A204.1 (cell line): ENCODE data around the gene EXOC8.

Experiments used
- FAIRE-seq: peaks from 2 replicates; lab custom pipeline; 2012; peaks lifted over from hg19 to GRCh38; lab: Jason Lieb, UNC

Gene EXOC8, protein sequence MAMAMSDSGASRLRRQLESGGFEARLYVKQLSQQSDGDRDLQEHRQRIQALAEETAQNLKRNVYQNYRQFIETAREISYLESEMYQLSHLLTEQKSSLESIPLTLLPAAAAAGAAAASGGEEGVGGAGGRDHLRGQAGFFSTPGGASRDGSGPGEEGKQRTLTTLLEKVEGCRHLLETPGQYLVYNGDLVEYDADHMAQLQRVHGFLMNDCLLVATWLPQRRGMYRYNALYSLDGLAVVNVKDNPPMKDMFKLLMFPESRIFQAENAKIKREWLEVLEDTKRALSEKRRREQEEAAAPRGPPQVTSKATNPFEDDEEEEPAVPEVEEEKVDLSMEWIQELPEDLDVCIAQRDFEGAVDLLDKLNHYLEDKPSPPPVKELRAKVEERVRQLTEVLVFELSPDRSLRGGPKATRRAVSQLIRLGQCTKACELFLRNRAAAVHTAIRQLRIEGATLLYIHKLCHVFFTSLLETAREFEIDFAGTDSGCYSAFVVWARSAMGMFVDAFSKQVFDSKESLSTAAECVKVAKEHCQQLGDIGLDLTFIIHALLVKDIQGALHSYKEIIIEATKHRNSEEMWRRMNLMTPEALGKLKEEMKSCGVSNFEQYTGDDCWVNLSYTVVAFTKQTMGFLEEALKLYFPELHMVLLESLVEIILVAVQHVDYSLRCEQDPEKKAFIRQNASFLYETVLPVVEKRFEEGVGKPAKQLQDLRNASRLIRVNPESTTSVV

GRCh38 chr1:231337472-231338269, at the start of gene EXOC8:
Gene EXOC8, minus strand, starts transcription at chr1:231337852. Its CDS starts 107 bp downstream, at chr1:231337745.
- peak; percentile 72 for FAIRE-seq

- no peak for FAIRE-seq
These were observed 48.8 kb upstream of the EXOC8 start for GRCh38 chr1:231386466-231386865.

GRCh38 chr1:231385416-231385748, 47.7 kb upstream of the EXOC8 start:
- no peak for FAIRE-seq

DNA sequence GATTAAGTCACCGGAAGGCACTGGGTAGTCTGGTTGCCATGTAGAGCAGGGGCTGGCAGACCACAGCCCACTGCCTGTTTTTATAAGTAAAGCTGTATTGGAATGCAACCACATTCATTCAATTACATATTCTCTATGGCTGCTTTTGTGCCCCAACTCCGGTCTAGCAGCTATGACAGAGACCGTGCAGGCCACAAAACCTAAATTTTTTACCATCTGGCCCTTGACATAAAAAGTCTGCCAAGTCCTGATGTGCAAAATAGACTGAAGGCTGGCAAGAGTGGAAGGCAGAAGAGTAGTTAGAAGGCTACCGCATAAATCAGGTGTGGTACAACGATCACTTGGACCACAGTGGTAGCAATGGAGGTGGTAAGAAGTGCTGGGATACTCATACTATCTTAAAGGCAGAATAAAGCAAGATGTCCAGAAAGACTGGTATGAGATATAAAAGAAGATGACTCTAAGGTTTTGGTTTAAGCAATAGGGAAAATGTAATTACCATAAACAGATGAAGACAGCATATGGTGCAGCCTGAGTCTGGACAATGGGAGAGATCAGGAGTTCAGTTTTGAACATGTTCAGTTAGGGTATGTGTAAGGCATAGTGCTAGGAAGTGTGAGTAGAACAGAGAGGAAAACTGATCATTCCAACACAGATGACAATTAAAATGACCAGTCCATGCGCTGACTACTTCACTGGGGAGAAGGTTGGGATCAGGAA, 47.2 kb upstream of the EXOC8 start:
- no peak for FAIRE-seq

DNA sequence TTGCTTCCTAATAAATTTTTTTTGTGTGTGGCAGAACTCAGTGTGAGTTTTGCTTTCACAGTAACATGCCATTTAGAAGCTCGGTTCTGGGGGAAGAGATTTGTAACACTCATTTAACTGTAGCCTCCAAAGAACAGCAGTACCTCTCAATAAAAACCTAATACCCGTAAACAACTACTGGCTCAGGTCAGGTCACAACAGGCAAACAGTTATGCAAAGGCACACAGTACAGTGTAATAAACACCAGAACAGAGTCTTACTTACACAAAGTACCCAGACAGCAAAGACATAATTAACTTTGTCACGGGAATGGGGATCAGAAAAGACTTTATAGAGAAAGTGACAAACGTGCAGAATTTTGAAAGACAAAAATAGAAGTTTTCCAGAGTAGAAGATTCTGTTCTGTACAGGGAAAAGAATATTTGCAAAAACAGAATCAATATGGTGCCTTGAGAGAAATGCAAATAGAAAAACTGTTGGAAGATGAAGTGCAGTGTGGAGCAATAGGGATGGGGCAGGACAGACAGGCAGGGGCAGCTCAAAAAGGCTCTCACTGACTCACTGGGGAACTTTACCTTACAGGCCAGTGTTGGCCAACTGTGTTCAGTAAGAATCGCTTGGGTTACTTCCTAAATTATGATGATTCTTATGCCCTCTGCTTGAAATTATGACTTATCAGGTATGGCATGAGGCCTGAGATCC, 45.7 kb upstream of the EXOC8 start:
- FAIRE-seq, result no peak

GRCh38 chr1:231382426-231382825, 44.8 kb upstream of the EXOC8 start:
- FAIRE-seq, result no peak

GRCh38 chr1:231381729-231382128, 44.1 kb upstream of the EXOC8 start:
- no peak for FAIRE-seq

GRCh38 chr1:231376875-231377549, 39.4 kb upstream of the EXOC8 start:
- FAIRE-seq, result no peak

GRCh38 chr1:231376101-231376500, 38.4 kb upstream of the EXOC8 start:
- no peak for FAIRE-seq

DNA sequence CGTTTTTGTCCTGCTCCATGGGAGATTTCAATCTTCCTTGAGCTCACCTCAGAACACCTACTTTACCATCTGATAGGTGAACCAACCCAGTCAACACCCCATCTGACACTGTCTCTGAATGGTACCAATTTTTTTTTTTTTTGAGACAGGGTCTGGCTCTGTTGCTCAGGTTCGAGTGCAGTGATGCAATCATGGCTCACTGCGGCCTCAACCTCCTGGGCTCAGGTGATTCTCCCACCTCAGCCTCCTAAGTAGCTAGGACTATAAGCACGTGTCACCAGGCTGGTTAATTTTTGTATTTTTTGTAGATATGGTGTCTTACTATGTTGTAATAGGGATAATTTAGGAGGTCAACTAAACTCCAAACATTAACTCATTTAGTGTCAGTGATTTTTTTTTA, 36.7 kb upstream of the EXOC8 start:
- FAIRE-seq, result no peak

DNA sequence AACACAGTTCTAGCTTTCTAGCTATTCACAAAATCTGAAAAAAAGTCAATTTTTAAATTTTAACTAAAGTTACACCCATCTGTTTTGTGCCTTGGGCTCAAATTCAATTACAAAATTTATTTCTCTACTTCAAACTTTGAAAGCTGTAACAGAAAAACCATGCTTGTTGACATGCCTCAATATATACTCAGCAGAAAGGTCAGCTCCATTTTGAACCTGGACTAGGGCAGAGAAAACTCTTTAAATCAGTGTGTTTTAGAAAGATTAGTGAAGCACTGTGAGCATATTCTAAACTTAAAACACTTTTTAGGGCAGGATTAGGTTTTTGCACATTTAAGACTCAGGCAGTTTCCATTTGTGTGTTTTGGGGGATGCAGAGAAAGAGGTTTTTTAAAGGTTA, 34.8 kb upstream of the EXOC8 start:
- no peak for FAIRE-seq

DNA sequence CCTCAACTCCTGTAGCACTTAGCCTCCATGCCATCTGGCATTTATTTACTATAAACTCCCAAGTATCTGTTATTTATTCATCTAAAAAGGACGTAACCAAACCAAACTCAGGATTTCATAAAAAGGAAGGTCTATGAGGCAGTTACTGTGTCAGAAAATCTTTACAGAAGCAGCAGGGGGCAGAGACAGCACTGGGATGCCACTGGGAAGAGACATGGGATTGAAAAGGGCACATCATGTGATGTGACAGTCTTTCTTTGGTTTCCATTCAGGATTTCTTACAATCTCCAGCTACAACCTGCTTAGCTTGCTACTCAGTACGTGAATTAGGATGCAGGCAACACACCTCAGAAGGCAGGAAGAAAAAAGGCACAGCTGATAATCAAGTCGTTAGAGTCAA, 31.6 kb upstream of the EXOC8 start:
- FAIRE-seq, result no peak

DNA sequence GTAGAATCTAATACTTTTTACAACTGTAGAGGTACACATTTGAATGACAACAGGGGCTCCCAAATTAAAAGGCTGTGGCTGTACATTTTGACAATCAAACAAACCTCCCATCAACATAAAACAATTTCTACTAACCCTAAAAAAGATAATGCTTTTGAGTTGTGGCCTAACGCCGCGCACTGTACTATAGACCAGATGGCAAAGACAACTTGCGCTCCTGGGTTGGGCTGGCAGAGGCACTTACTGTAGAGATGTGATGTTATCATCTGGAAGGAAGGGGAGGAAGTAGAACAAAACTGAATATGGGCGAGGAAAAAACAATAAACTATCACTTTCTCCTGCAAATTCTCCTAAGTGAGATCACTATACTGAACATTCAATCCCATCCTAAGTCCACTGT, 26.5 kb upstream of the EXOC8 start:
- FAIRE-seq, result no peak

DNA sequence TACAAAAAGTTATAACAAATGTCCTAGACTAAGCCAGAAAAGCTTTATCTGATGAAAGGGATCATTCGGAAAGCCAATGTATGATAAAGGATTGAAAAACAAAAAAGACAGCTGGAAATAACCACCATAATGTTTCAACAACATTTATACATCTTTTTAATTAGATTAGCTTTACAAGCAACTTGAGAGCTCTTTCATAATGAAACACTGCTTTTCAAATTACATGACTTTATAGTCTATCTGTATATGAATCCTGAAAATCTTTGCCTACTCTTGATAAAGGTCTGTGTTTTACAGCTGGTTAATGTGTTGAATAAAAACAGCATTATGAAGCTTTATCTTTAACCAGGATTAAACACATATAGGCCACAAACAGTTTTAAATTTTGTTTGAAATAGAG, 26.0 kb upstream of the EXOC8 start:
- FAIRE-seq, result no peak

DNA sequence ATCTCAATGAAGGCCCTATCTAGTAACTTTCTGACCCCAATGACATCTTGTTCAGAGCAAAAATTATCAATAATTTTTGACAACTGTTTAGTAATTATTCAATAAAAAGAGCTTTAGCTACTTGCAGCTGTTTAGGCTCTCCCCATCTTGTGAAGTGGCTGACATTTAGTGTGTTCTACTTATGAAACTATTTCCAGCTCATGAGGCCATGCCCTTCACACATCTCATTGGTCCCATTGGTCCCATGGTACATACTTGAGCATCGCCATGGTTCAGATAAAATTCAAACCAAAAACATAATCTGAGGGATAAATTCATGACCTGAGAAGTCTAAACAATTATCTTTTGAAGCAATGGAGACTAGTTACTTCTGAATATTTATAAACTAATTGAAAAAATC, 24.7 kb upstream of the EXOC8 start:
- FAIRE-seq, result no peak

DNA sequence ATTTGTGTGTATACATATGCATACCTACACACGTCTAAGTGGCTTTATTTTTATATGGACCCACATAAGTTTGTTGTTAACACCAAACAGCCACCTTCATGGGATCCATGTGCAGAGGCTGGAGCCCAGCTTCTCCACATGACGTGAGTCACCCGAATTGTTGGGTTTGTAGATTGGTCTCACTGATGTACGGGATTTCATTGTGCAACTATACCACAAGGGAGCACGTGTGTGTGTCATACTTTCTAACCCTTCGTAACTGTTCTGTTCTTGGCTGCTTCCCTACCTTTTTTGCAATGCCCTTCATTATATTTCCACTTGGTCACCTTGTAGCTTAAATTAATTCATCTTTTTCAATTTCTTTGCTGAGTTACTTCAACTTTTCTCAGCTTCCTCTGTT, 21.5 kb upstream of the EXOC8 start:
- no peak for FAIRE-seq

GRCh38 chr1:231357831-231358354, 20.2 kb upstream of the EXOC8 start:
- peak; percentile 97 for FAIRE-seq

- no peak for FAIRE-seq
These were observed 19.6 kb upstream of the EXOC8 start for GRCh38 chr1:231357187-231357772.

GRCh38 chr1:231355171-231355570, 17.5 kb upstream of the EXOC8 start:
- no peak for FAIRE-seq

GRCh38 chr1:231354330-231355020, 16.8 kb upstream of the EXOC8 start:
- no peak for FAIRE-seq
